ENCODE measurements around the gene SERPINI1. TPM values are rescaled to one million over a fixed set of nuclear protein-coding genes. Genes with fewer than 3 reads are reported as not detected.

SERPINI1 gene
- total RNA-seq, 1 experiment from 2014 or later = 6.0 TPM

DNA sequence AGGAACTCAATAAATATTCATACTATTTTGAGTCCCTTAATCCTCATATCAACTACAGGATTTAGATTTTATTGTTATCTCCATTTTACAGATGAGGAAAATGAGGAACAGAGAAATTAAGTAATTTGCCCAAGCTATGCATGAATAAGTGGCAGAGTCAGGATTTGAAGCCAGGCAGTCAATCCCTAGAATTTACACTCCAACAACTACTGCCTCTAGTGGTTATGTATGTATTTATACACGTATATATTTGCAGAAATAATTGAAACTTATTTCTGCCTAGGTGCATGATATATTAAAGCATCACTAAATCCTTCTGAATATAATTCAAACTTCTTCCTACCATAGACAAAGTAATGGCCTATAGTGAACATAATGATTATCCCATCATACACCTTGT is 137.4 kb downstream of the SERPINI1 start:
- Histone ChIP-seq H2BK12ac (ENCODE audit: insufficient read length, low read depth, low read length) (no peak overlapping the region), H3K23me2 (ENCODE audit: insufficient read length, low read depth, low read length, poor library complexity, severe bottlenecking) (no peaks in the 10 kb centered on the region), H2BK120ac (ENCODE audit: low read depth, low read length, poor library complexity, severe bottlenecking) (no peak overlapping the region), H3K4me2 (ENCODE audit: insufficient read depth, insufficient read length, low read length) (no peak overlapping the region), H4K91ac (ENCODE audit: insufficient read length, low read depth, low read length) (no peak overlapping the region), H3K18ac (ENCODE audit: insufficient read length, low read depth, low read length) (no peak overlapping the region), H3K56ac (ENCODE audit: insufficient read length, low read depth, low read length) (no peak overlapping the region), H3K14ac (ENCODE audit: insufficient read depth, low read length) (no peak overlapping the region), H2BK20ac (ENCODE audit: low read depth, low read length, poor library complexity, severe bottlenecking) (no peak overlapping the region), H3K9ac (ENCODE audit: extremely low read depth, insufficient read length, low read length) (no peak overlapping the region), H3K27me3 (ENCODE audit: insufficient read depth, low read length) (no peaks in the 10 kb centered on the region), H3K9me3 (ENCODE audit: control insufficient read depth, low read depth, low read length) (no peaks in the 10 kb centered on the region), H3K79me2 (ENCODE audit: insufficient read depth, low read length) (no peaks in the 10 kb centered on the region), H3K27ac (ENCODE audit: insufficient read length, low read depth, low read length) (no peak overlapping the region), H2AFZ (ENCODE audit: low read length) (no peak overlapping the region), H3K79me1 (ENCODE audit: insufficient read depth, low read depth, low read length, poor library complexity, severe bottlenecking) (no peaks in the 10 kb centered on the region), H4K20me1 (ENCODE audit: control insufficient read depth, insufficient read depth, insufficient read length) (no peaks in the 10 kb centered on the region), H2BK5ac (ENCODE audit: insufficient read length, low read length) (no peak overlapping the region), H3K4me1 (ENCODE audit: insufficient read depth, low read length) (peaks cover 4% of the 10 kb centered on the region; the same call in 1 of the 2 replicates), H3T11ph (ENCODE audit: low read length) (no peak overlapping the region), H3K23ac (ENCODE audit: insufficient read length, low read depth, low read length) (no peak overlapping the region), H4K8ac (replicated peaks; ENCODE audit: insufficient read length, low read depth, low read length) (no peak overlapping the region), H3K4ac (ENCODE audit: low read depth, low read length) (no peak overlapping the region), H4K5ac (ENCODE audit: insufficient read length, low read depth, low read length) (no peak overlapping the region), H2BK15ac (ENCODE audit: low read depth, low read length) (no peak overlapping the region), H2AK5ac (ENCODE audit: insufficient read length, low read length) (no peak overlapping the region)
- no peak for DNase-seq
- WGBS (ENCODE audit: extremely low coverage, insufficient read length, low lambda C conversion rate) = no CpG with 5 or more reads among the region's 1 CpG
- Mint-ChIP-seq H3K27ac (no peak overlapping the region), H3K4me3 (no peak overlapping the region), H3K9me3 (peaks cover 0 to 3% of the 10 kb centered on the region in 2 experiments; a peak in 1 of 5 replicates), H3K27me3 (ENCODE audit: low read depth) (no peaks in the 10 kb centered on the region), H3K36me3 (ENCODE audit: insufficient read depth in 1 of 3, low read depth in 3 of 3) (peaks cover 0 to 6% (median 0%) of the 10 kb centered on the region in 3 experiments; a peak in 1 of 7 replicates), H3K4me1 (peaks cover 17 to 20% of the 10 kb centered on the region in 2 experiments)
- TF ChIP-seq, protein P1, sequence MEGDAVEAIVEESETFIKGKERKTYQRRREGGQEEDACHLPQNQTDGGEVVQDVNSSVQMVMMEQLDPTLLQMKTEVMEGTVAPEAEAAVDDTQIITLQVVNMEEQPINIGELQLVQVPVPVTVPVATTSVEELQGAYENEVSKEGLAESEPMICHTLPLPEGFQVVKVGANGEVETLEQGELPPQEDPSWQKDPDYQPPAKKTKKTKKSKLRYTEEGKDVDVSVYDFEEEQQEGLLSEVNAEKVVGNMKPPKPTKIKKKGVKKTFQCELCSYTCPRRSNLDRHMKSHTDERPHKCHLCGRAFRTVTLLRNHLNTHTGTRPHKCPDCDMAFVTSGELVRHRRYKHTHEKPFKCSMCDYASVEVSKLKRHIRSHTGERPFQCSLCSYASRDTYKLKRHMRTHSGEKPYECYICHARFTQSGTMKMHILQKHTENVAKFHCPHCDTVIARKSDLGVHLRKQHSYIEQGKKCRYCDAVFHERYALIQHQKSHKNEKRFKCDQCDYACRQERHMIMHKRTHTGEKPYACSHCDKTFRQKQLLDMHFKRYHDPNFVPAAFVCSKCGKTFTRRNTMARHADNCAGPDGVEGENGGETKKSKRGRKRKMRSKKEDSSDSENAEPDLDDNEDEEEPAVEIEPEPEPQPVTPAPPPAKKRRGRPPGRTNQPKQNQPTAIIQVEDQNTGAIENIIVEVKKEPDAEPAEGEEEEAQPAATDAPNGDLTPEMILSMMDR (conservative IDR thresholded peaks at IDR 0.05) = peak; percentile 49

All from H9 (cell line).